Body of pancreas (tissue), 4 donors: ENCODE results near the gene RFTN1.

Experiments
- CTCF ChIP-seq, 7 experiments: fragments of 450-650 bp in 4 of 7; fragments of 200-600 bp in 3 of 7; sonication (generic) in 3 of 7; IDR thresholded peaks; one replicate each; pipeline ENCODE4 v1.5.1; 2016 to 2019; ENCODE audit warnings: antibody characterized with exemption in 7 of 7
- POLR2A ChIP-seq, 3 donors: fragments of 450-650 bp; IDR thresholded peaks; one replicate each; pipeline ENCODE4 v1.6.1; 2016; ENCODE audit warnings: antibody characterized with exemption in 3 of 3, mild to moderate bottlenecking in 2 of 3

- TF ChIP-seq CTCF (IDR thresholded peaks at IDR 0.05) (no peak), POLR2A (IDR thresholded peaks at IDR 0.05) (no peak)
Measured at GRCh38 chr3:16463914-16464313, 49.6 kb downstream of the RFTN1 start.
